NOMO-1 (cell line): ENCODE data around the gene TFAP2C.
A peak's percentile ranks its signal among the peaks of the same experiment; 100 is the strongest.

Source experiments
- DNase-seq, 2 experiments: peaks; one replicate each; lab custom pipeline; 2025; ENCODE audit not compliant: unreplicated experiment in 2 of 2; lab: John Stamatoyannopoulos, UW

Gene TFAP2C

GRCh38 chr20:56628873-56629463 lies at the start of gene TFAP2C:
TSS of gene TFAP2C (plus strand) at chr20:56629306. CDS start at chr20:56629545, 239 bp downstream.
- DNase-seq = peak; percentile 68 to 74

- no peak for DNase-seq
Measured at GRCh38 chr20:56580226-56580625, 48.9 kb upstream of the TFAP2C start.

DNA sequence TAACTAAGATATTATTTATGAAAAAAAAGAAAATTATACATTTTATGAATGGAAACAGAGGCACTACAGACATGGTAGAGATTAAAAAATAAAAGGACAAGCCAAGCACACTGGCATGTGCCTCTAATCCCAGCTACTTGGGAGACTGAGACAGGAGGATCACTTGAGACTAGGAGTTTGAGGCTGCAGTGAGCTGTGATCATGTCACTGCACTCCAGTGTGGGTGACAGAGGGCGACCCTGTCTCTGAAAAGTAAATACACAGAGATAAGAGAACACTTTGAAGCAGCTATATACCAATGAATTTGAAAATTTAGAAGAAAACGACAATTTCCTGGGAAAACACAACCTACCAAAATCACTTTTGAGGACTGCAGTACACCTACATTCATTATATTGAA lies 47.4 kb upstream of the TFAP2C start:
- no peak for DNase-seq

GRCh38 chr20:56582542-56582941 lies 46.6 kb upstream of the TFAP2C start:
- DNase-seq = no peak

GRCh38 chr20:56584916-56585315 lies 44.2 kb upstream of the TFAP2C start:
- no peak for DNase-seq

DNA sequence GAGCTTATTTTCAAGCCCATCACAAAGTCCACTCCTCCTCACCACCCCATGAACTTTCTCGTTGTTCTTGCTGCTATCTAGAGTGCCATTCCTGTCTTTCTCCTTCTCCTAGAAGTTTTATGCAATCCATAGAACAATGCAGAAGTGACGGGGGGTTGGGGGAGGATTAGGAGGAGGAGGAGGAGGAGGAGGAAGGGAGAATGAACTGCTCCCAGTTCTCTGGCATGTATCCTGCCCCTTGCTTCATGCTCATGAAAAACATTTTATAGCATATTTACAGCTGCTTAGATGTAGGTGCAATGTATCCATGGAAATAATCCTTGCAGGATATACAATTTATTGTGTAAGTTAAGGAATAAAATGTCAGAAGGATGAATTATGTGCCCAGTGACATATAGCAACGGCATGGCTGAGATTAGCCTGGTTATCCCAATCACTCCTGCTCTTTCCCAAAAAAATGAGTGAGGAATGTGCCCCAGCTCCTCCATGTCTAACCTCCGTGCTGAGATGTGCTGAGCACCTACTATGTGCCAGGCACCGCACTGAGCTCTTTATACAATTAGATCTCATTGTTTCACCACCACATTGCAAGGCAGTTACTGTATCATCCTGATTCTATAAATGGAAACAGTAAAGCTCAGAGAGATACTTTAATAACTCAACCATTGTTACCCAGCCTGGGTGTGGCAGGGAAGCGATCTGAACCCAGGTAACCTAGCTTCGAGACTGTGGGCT lies 41.6 kb upstream of the TFAP2C start:
- DNase-seq = no peak

DNA sequence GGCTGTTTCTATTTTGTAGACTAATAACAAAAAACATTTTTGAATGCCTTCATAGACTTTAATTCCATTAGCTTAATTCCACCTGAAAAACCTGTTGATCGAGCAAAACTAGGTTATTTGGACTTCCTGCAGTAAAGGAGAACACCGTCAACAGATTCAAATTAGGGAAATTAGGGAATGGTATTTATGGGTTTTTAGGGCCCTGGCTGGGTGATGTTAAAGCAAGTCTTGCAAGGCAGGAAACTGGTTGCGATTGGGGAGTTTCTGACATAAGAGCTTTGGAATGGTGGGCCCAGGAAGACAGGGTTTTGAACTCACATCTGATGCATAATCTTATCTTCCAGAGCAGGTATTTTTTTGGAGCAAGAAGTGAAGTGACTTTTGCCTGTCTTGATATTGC lies 40.1 kb upstream of the TFAP2C start:
- no peak for DNase-seq

DNA sequence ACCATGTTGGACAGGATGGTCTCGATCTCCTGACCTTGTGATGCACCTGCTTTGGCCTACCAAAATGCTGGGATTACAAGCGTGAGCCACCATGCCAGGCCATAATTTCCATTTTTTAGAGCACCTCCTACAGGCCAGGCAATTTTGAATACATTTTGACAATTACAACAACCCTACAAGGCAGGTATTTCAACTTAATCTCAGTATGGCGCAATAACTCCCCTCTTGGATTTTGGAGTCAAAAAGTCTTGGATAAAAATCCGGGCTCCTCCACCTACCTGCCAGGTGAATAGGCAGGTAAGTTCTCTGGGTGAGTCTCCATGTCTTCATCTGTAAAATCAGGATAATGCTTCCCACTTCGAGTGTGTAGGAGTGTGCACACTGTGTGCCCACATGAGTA lies 39.5 kb upstream of the TFAP2C start:
- DNase-seq = no peak

DNA sequence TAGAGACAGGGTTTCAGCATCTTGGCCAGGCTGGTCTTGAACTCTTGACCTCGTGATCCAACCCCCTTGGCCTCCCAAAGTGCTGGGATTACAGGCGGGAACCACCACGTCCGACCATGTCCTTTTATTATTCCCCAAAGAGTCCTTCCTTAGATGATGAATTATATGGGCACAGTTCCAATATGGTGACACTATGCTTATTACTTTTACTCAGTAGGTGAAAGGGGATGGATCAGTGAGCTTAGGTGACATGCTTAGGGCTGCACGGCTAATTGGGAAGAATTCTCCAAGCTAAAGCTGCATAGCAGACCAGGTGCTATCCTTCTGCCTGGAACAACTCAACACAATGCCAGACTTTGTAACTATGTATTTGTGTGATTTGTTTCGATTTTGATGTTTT lies 38.2 kb upstream of the TFAP2C start:
- DNase-seq = no peak

DNA sequence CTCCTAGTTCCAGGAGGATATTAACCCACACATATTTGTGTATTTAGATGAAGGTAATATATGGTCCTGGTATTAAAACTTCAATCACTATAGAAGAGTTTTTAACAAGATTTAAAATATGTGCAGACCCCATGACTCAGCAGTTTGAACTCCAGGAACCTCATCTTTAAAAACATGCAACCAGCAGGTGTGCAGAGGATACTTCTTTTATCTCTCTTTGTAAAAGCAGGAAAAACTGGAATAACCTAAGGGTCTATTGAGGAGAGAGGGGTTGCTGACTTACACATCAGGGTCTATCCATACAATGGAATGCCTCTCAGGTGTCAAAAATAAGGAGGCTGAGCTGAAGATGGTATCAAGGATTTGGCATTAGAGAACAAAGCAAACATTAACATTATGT lies 36.9 kb upstream of the TFAP2C start:
- DNase-seq = no peak

GRCh38 chr20:56592817-56593216 lies 36.3 kb upstream of the TFAP2C start:
- DNase-seq = no peak

- no peak for DNase-seq
Measured at GRCh38 chr20:56595746-56596475, 33.2 kb upstream of the TFAP2C start.

DNA sequence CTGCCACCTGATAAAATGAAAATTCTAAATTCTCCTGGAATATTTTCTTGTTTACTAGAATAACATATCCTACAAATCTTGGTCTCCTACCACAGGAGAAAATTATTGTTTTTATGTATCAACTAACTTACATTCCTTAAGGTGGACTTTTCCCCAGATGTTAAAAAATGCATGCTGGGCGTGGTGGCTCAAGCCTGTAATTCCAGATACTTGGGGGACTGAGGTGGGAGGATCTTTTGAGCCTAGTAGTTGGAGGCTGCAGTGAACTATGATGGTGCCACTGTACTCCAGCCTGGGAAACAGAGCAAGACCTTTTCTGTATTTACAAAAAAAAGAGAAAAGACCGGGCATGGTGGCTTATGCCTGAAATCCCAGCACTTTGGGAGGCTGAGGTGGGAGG lies 27.9 kb upstream of the TFAP2C start:
- no peak for DNase-seq

DNA sequence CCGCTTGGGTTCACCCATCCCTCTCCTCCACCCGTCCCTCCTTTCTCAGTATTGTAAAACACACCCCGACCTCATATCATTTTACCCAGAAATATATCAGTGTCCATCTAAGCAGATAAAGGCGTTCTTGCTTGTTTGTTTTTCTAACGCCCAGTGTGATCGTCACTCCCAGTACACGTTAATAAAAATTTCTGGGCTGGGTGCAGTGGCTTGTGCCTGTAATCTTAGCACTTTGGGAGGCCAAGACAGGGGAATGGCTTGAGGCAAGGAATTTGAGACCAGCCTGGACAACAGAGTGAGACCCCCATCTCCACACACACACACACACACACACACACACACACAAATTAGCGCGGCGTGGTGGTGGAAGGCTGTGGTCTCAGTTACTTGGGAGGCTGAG lies 24.4 kb upstream of the TFAP2C start:
- DNase-seq = no peak

GRCh38 chr20:56605261-56605996 lies 23.7 kb upstream of the TFAP2C start:
- no peak for DNase-seq

- no peak for DNase-seq
Measured at GRCh38 chr20:56606174-56606945, 22.7 kb upstream of the TFAP2C start.

- DNase-seq = no peak
Measured at GRCh38 chr20:56607061-56607704, 21.9 kb upstream of the TFAP2C start.

GRCh38 chr20:56608376-56608775 lies 20.7 kb upstream of the TFAP2C start:
- no peak for DNase-seq

DNA sequence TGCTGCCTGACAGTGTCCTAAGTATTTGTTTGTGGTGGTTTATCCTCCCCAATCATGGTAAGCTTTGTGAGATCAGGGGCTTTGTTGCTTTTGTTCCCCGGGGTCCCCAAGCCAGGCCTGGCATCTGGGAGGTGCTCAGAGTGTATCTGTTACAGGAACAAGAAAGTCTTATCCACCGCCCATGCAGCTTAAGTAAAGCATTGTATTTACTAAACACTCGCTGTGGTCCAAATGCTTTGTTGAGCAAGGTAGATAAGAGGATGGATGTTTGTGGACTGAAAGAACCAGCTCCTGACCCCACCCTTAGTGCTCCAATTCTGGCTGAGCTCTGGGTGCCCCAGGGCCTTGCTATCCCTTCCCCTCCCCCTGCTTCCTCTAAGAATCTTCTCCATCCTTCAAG lies 19.8 kb upstream of the TFAP2C start:
- DNase-seq = no peak

DNA sequence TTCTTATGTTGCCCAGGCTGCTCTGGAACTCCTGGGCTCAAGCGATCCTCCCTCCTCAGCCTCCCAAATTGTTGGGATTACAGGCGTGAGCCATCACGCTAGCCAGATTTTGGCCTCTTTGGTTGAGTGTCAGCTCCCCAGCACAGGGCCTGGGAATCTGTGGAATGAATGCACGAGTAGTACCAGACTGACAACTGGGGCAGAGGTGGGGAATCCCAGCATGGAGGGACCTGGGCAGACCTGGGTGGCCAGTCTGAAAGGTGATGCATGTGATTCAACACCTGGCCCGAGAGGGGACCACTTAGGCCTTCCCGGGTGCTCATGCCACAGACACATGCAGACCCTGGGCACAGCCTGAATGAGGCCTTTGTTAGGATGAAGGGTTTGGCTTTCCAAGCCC lies 19.0 kb upstream of the TFAP2C start:
- no peak for DNase-seq
